Pancreas (tissue), 10 donors: ENCODE measurements around the gene C15orf40. TPM values are rescaled to one million over a fixed set of nuclear protein-coding genes. Genes with fewer than 3 reads are reported as not detected.

Experiments
- ATAC-seq, 4 donors: fragments of 200-7000 bp; cut with Tn5 transposase; one replicate each; pipeline versions ENCODE4 v1.8.0 to v1.9.1; 2020; ENCODE audit warnings: mild to moderate bottlenecking in 4 of 4, moderate library complexity in 4 of 4
- DNase-seq, 6 donors: peaks; one replicate each; pipeline ENCODE4 v3.0.0-alpha.2; 2020
- FAIRE-seq: peaks from 2 replicates; lab custom pipeline; 2012; peaks lifted over from hg19 to GRCh38; lab: Jason Lieb, UNC
- H3K27ac ChIP-seq, 4 donors: fragments of 200-600 bp; sonication (generic); 1 replicate in 3 of 4; 2 replicates in 1 of 4; pipeline versions ENCODE4 v1.5.0 to v1.8.0; 2020
- H3K27me3 ChIP-seq, 4 donors: fragments of 200-600 bp; one replicate each; pipeline ENCODE4 v1.8.0; 2021
- H3K36me3 ChIP-seq, 3 donors: fragments of 200-600 bp; sonication (generic) in 1 of 3; one replicate each; pipeline versions ENCODE4 v1.5.0 to v1.8.0; 2020 to 2021
- H3K4me1 ChIP-seq, 3 donors: fragments of 200-600 bp; one replicate each; pipeline ENCODE4 v1.8.0; 2021
- H3K4me3 ChIP-seq, 4 donors: fragments of 200-600 bp; sonication (generic) in 2 of 4; one replicate each; pipeline versions ENCODE4 v1.5.0 to v1.8.0; 2020 to 2021
- H3K9me3 ChIP-seq, 4 donors: fragments of 200-600 bp; one replicate each; pipeline ENCODE4 v1.8.0; 2021
- WGBS, 2 donors: extraction: QIAGEN DNeasy Blood & Tissue Kit; methylation state at CpG; one replicate each; pipeline ENCODE4 v1.1.7; 2013; 5-methylcytosine and 5-hydroxymethylcytosine counted together
- intact Hi-C, 3 donors: fragments of 100-400 bp; cut with DNase I; formaldehyde crosslinking; loops; one replicate each; pipeline versions ENCODE4 v1.11.1 to v1.14.2; 2022
- polyA plus RNA-seq, 2 donors: library from polyadenylated mRNA; stranded (reverse); fragments of 200-250 nt; gene quantifications; one replicate each; pipeline ENCODE4 v1.2.3, GENCODE V29; 2013
- total RNA-seq, 6 donors: library from RNA; stranded (reverse); fragmentation: NEBNext Ultra II Directional in 4 of 6; extraction: Animal tissue kit (Norgen Biotek cat#: 25700) in 4 of 6; gene quantifications; one replicate each; pipeline versions ENCODE4 v1.2.1 to v1.2.4, GENCODE V29; 2021 to 2023
- TF ChIP-seq, protein P1 (sequence below), 4 donors: fragments of 200-600 bp; sonication (generic) in 3 of 4; IDR thresholded peaks; one replicate each; pipeline versions ENCODE4 v1.5.0 to v1.8.0; 2021; ENCODE audit warnings: antibody characterized with exemption in 4 of 4
- donor health status: healthy with polysubstance abuse.
- donor health status: DM: no; HTN: no; CAD: no; lungs with moderate emphysema.
- donor health status: DM: no; HTN: no; CAD: no.
- donor health status: control.
- donor health status: control.
- donor health status: Bipolar disorder and iron deficiency.
- donor health status: DM: yes; HTN: yes; CAD: no.
- donor health status: DM: no; HTN: no; CAD: no.
- donor health status: DM: no; HTN: no; CAD: no.
- donor health status: DM: yes; HTN: yes; CAD: no.

C15orf40 gene
- total RNA-seq (10 to 100 TPM in 3 of 6 donors, 1 to 10 TPM in 3; 6.4 to 12.0 (median 10.2) TPM), polyA plus RNA-seq (10 to 100 TPM in 1 of 2 donors, 1 to 10 TPM in 1; 8.7 to 19.0 TPM)

DNA sequence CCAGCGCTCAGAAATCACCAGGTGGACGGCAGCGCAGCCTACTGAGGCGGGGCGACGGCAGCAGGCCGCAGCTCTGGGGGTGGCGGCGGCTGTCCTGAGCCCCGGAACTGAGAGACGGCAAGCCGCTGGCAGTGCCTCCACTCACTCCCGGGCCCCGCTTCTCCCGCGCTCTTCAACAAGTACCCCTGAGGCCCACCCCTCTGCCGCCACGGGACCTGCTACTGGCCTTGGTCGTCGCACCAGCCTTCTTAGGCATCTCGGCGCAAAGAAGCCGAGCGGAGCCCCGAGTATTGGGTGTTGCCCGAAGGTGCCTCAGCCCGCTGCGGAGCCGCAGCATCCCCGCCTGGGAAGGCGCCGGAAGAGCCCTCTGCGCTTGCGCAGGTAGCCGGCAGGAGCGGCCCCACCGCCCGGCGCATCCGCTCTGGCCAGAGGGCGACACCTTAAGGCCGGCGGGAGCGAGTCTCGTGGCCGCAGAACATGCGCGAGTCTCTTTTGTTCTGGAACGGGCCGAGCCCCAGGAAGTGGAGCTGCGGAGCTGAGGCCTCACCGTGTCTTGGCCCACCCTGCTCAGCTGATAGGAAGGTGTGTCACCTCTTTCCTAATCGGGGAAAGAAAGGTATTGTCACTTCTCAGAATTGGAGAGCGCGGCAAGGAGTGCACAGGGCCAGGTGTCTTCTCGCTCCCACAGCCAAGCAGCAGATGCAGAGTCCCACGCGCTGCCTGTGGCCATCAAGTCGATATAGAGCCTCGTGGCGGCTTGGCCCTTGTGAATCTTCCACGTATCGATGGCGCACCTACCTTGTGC lies at the start of gene C15orf40:
C15orf40 (minus strand) TSS at position 369 of the 805 bp plus-strand sequence; CDS start at position 337, 32 bp downstream.
- no peak for FAIRE-seq
- H3K9me3 ChIP-seq, result no peaks in the 10 kb centered on the region
- H3K27me3 ChIP-seq, result no peaks in the 10 kb centered on the region
- TF ChIP-seq, protein P1, sequence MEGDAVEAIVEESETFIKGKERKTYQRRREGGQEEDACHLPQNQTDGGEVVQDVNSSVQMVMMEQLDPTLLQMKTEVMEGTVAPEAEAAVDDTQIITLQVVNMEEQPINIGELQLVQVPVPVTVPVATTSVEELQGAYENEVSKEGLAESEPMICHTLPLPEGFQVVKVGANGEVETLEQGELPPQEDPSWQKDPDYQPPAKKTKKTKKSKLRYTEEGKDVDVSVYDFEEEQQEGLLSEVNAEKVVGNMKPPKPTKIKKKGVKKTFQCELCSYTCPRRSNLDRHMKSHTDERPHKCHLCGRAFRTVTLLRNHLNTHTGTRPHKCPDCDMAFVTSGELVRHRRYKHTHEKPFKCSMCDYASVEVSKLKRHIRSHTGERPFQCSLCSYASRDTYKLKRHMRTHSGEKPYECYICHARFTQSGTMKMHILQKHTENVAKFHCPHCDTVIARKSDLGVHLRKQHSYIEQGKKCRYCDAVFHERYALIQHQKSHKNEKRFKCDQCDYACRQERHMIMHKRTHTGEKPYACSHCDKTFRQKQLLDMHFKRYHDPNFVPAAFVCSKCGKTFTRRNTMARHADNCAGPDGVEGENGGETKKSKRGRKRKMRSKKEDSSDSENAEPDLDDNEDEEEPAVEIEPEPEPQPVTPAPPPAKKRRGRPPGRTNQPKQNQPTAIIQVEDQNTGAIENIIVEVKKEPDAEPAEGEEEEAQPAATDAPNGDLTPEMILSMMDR (IDR thresholded peaks at IDR 0.05), result peak; percentile 43 to 55 (median 46)
- peak; percentile 87 to 97 (median 92) for DNase-seq
- peak; percentile 97 to 99 (median 98) for ATAC-seq
- H3K4me1 ChIP-seq, result peaks cover 10 to 23% (median 19%) of the 10 kb centered on the region in 3 donors
- H3K36me3 ChIP-seq, result peaks cover 0 to 15% (median 0%) of the 10 kb centered on the region in 3 donors
- WGBS, 2 donors, result 1% methylated on average over 63 to 64 of the region's 64 CpGs
- intact Hi-C loops, result no loop called here
- H3K27ac ChIP-seq, result peak within 1 kb of the TSS; percentile 66 to 77 (median 74)
- peak within 1 kb of the TSS; percentile 87 to 99 (median 94) for H3K4me3 ChIP-seq

DNA sequence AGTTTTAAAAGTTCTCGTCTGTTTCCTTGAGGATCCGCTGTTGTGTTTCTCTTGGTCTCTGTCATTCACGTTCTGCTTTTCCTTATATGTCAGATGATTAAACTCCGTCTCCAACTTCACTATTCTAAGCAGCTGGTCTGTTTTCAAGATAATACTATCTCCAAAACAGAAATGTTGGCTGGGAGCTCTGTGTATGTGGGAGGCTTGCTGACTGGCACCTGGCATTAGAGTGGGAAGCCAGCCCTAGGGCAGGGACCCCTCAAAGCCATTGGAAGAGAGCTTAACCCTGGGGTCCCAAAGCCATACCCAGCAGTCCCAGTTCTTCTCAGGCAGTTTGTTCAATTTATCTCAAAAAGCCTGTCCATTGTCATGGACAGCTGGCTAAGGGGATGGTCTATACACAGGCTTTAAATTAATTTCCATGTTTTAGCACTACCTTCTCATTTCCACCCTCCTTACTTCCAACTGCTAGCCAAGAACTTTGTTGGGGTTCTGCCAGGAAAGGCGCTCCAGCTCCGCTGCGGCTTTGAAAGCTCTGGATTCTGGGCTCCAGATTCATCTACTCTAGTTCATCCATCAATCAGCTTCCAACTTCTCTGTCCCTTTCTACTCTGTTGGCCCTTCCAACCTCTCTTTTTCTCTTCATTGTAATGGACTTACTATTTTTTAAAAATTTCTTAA lies 46.4 kb upstream of the C15orf40 start:
- peak in 2 of 4 donors; percentile 46 to 49 for ATAC-seq
- 30 to 31% methylated on average over 7 of the region's 7 CpGs for WGBS, 2 donors

DNA sequence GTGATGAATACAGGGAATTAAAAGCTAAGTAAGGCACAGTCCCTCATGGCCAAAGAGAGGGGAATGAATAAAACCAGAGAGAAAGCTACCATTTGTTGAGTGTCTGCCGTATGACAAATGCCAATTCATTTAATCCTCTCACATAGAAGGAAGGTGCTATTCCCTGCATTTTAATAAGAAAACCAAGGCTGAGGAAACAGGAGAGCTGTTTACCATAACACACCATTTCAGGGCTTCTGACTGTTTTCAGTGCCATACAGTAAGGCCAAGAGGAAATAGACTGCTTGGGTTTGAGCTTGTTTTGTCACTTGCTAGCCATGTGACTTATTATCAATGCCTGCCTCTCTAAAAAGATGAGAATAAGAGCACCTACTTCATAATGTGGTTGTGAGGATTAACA lies 45.6 kb upstream of the C15orf40 start:
- Histone ChIP-seq H3K4me1 (peaks cover 0 to 9% (median 3%) of the 10 kb centered on the region in 3 donors), H3K4me3 (no peak overlapping the region), H3K27me3 (no peaks in the 10 kb centered on the region), H3K27ac (no peak overlapping the region), H3K36me3 (peaks cover 0 to 10% (median 0%) of the 10 kb centered on the region in 3 donors), H3K9me3 (no peaks in the 10 kb centered on the region)
- TF ChIP-seq, protein P1 (IDR thresholded peaks at IDR 0.05), result no peak
- FAIRE-seq, result no peak
- WGBS, 2 donors, result 83 to 88% methylated on average over 1 of the region's 1 CpG
- no peak for ATAC-seq
- DNase-seq, result no peak
- intact Hi-C loops, result no loop called here

More for the DNA sequence above, 46.4 kb upstream of the C15orf40 start:
- Histone ChIP-seq H3K27me3 (no peaks in the 10 kb centered on the region), H3K9me3 (no peaks in the 10 kb centered on the region), H3K4me3 (no peak overlapping the region), H3K27ac (no peak overlapping the region), H3K4me1 (peaks cover 0 to 9% (median 7%) of the 10 kb centered on the region in 3 donors), H3K36me3 (peaks cover 0 to 10% (median 0%) of the 10 kb centered on the region in 3 donors)
- intact Hi-C loops, result no loop called here
- no peak for DNase-seq
- FAIRE-seq, result no peak
- TF ChIP-seq, protein P1 (IDR thresholded peaks at IDR 0.05), result no peak

DNA sequence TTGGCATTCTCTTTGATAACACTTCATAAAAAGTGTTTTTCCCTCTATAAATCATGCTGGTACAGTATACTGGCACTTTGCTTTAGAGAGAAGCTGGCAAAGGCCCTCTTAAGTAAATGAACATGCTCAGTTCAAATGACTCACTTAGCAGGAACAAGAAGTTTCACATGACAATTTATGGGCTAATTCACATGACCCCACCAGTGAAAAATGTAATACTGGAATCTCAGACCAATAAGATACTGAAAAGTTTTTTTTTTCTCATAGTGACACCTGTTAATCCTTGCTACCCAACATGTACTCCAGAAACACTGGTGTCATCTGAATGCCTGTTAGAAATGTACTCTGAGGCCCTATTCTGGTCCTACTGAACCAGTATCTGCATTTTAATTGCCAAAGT lies 41.7 kb upstream of the C15orf40 start:
- H3K9me3 ChIP-seq, result no peaks in the 10 kb centered on the region
- H3K4me1 ChIP-seq, result peaks cover 0 to 6% (median 0%) of the 10 kb centered on the region in 3 donors
- peak; percentile 51 for FAIRE-seq
- H3K36me3 ChIP-seq, result peaks cover 0 to 18% (median 0%) of the 10 kb centered on the region in 3 donors
- no peak overlapping the region for H3K4me3 ChIP-seq
- H3K27me3 ChIP-seq, result no peaks in the 10 kb centered on the region
- peak; percentile 50 to 88 (median 66) for ATAC-seq
- TF ChIP-seq, protein P1 (IDR thresholded peaks at IDR 0.05), result no peak
- DNase-seq, result no peak
- intact Hi-C loops, result no loop called here
- H3K27ac ChIP-seq, result peak overlapping the region in 2 of 4 donors; percentile 25 to 59
